ENCODE data around the gene CDK11A. TPM values are rescaled to one million over a fixed set of nuclear protein-coding genes. Genes with fewer than 3 reads are reported as not detected.

CDK11A gene
- total RNA-seq, 1 donor: 9.8 TPM

DNA sequence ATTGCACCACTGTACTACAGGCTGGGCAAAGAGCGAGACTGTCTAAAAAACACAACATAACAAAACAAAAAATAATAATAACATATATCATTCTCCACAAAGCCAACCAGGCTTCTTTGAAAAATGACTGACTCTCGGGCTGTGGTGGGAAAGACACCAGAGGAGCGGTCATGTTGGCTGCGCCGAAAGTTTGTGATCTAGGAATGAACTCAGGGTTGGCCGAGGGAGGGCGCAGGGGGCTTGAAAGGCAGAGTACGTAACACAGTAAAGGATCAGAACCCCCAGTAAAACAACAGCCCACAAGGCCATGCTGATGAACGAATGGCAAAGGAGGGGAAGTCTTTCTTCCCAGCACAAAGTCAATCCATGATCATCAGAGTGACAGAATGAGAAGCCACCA lies 36.3 kb downstream of the CDK11A start:
- no peak overlapping the region for H3K4me3 ChIP-seq (ENCODE audit: low read depth, low read length)
- TF ChIP-seq, protein P1, sequence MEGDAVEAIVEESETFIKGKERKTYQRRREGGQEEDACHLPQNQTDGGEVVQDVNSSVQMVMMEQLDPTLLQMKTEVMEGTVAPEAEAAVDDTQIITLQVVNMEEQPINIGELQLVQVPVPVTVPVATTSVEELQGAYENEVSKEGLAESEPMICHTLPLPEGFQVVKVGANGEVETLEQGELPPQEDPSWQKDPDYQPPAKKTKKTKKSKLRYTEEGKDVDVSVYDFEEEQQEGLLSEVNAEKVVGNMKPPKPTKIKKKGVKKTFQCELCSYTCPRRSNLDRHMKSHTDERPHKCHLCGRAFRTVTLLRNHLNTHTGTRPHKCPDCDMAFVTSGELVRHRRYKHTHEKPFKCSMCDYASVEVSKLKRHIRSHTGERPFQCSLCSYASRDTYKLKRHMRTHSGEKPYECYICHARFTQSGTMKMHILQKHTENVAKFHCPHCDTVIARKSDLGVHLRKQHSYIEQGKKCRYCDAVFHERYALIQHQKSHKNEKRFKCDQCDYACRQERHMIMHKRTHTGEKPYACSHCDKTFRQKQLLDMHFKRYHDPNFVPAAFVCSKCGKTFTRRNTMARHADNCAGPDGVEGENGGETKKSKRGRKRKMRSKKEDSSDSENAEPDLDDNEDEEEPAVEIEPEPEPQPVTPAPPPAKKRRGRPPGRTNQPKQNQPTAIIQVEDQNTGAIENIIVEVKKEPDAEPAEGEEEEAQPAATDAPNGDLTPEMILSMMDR (IDR thresholded peaks at IDR 0.05; ENCODE audit: insufficient read depth, low read length): no peak
- no peak for DNase-seq (ENCODE audit: low read depth)

DNA sequence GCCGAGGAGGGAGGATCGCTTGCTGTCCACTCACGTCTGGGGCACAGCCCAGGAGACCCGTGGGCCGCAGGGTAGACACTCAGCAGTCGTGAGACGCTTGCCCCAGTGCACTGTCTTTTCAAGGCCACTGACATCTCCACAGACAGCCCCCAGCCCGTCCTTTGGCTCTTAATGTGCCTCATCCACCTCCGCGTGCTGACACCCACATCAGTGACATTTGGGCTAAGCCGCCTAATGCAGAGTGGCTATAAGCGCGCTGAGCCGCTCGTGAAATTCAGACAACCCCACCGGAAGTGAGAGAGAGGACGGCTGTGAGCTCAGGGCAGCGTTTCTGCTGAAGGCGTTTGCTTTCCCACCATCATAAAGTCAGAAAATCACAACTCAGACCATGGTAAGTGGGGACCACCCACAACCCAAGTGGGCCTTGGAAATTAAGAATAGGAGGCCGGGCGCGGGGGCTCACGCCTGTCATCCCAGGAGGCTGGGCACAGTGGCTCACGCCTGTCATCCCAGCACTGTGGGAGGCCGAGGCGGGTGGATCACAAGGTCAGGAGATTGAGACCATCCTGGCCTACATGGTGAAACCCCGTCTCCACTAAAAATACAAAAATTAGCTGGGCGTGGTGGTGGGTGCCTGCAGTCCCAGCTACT lies 40.0 kb downstream of the CDK11A start:
- TF ChIP-seq, protein P1 (IDR thresholded peaks at IDR 0.05; ENCODE audit: insufficient read depth, low read length): no peak
- DNase-seq (ENCODE audit: low read depth): no peak

DNA sequence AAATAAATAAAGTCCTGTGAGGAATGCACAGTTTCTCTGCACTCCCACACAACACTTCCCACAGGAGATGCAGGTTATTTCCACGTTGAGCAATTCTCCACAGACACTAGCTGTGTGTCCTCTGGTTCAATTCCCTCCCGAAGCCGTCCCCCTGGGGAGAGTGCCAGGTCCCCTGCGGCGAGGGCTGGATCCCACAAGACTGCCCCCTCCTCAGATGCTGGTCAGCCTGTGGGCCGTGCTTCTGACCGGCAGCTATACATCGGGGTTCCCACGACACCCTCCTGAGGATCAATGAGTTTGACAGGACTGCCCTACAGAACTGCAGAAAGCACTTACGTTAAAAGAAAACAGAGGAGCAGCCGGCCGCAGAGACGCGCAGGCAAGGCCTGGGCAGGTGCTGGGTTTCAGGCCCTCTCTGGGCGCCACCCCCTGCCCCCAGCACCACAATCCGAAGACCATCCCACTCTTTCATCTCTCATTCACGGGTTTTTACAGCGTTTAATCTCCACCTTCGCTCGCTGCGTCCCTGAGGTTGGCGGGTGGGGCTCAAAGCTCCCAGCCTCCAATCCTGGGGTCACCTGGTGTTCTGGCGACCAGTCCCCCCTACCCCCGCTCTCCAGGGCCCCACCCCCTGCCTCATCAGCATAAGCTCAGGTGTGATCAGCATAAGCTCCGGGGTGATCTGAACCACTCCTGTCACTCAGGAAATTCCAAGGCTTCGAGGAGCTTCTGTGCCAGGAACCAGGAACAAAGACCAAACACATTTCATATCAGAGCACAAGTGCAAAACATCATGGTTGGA lies 40.9 kb downstream of the CDK11A start:
- H3K4me3 ChIP-seq (ENCODE audit: low read depth, low read length): no peak overlapping the region
- TF ChIP-seq, protein P1 (IDR thresholded peaks at IDR 0.05; ENCODE audit: insufficient read depth, low read length): no peak
- no peak for DNase-seq (ENCODE audit: low read depth)

More for the DNA sequence above, 40.0 kb downstream of the CDK11A start:
- H3K4me3 ChIP-seq (ENCODE audit: low read depth, low read length): no peak overlapping the region

DNA sequence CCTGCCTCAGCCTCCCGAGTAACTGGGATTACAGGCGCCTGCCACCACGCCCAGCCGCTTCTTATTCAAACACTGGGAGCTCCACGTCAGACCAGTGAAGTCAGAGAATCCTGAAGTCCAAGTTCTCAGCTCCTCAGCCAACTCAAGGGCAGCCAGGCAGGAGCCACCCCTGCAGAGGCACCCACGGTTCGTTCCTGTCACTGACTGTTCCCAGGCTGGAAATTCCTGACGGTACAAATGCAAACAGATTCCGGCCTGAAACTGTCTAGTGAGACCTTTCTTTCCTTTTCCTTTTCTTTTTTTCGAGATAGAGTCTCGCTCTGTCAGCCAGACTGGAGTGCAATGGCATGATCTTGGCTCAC lies 43.3 kb downstream of the CDK11A start:
- no peak for DNase-seq (ENCODE audit: low read depth)
- H3K4me3 ChIP-seq (ENCODE audit: low read depth, low read length): no peak overlapping the region
- TF ChIP-seq, protein P1 (IDR thresholded peaks at IDR 0.05; ENCODE audit: insufficient read depth, low read length): no peak

DNA sequence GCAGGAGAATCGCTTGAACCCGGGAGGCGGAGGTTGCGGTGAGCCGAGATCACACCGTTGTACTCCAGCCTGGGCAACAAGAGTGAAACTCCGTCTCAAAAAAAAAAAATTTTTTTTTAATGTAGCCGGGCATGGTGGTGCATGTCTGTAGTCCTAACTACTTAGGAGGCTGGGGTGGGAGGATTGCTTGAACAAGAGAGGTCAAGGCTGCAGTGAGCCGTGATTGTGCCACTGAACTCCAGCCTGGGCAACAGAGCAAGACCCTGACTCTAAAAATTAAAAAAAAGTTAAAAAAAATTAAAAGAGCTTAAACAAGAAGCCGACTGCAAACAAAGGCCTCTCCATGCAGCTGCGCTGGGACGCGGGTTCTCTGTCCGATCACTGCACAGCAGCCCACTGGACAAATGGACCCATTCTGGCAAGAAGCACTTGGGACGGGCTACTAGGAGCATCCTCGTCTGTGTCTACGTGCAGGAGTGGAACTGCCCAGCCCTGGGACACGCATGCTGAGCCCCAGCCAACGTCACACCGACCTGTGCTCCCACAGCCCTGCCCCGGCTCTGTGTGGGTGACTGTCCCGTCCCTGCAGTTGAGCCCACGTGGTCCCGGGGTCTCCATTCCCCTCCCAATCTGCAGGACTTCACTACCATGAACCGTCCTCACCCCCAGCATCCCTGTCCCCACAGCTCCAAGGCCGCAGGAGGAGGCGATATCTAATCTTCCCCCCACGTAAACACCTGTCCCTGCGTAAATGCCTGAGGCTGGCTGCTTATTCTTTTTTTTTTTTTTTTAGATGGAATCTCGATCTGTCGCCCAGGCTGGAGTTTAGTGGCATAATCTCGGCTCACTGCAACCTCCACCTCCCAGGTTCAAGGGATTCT lies 43.9 kb downstream of the CDK11A start:
- H3K4me3 ChIP-seq (ENCODE audit: low read depth, low read length): no peak overlapping the region
- TF ChIP-seq, protein P1 (IDR thresholded peaks at IDR 0.05; ENCODE audit: insufficient read depth, low read length): no peak
- DNase-seq (ENCODE audit: low read depth): no peak

DNA sequence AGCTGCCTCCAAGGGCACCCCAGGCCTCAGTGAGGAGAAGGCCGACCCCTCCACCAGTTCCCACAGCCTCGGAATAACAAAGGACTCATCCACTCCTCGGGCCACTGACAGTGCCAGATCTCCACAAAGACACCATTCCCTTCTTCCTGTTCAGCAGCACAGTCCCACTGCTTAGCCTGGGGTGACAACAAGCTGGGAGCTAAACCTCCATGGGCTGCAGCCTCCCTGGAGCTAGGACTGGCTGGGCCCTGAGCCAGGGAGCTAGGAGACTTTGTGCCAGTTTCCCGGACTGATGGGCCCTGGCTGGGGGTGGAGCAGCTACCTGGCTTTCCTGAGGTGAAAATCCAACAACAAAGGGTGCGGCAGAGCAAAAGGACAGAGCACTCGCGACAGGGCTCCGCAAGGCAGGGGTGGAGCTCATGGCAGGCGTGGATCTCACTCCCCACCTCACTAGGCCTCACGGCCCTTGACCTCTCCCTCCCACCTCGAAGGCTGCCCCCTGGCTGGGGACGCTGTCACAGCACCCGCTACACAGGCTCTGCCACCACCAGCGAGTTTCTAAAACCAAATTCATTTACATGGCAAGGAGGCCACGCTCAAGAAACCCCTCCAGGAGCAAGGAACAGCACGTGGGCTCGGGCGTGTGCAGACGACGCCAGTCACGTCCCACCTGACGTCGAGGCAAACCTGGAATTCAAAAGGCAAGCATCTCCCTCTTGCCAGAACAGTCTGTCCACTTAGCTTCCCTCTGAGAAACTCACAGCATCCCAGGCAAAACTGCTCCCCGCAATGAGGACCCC lies 45.4 kb downstream of the CDK11A start:
- TF ChIP-seq, protein P1 (IDR thresholded peaks at IDR 0.05; ENCODE audit: insufficient read depth, low read length): peak; percentile 32
- H3K4me3 ChIP-seq (ENCODE audit: low read depth, low read length): no peak overlapping the region
- DNase-seq (ENCODE audit: low read depth): no peak

Data from fibroblast of the aortic adventitia (primary cell).